Ishikawa (cell line): Measurements from ENCODE around the gene AREG.

ENCODE experiments used
- CEBPB ChIP-seq: IDR thresholded peaks from 2 replicates; pipeline ENCODE4 v1.6.1; 2012
- CREB1 ChIP-seq: IDR thresholded peaks from 2 replicates; pipeline ENCODE4 v1.6.1; 2012; ENCODE audit warnings: low read depth
- EGR1 ChIP-seq: IDR thresholded peaks from 2 replicates; pipeline ENCODE4 v1.6.1; 2012
- EP300 ChIP-seq: IDR thresholded peaks from 2 replicates; pipeline ENCODE4 v1.6.1; 2012; ENCODE audit warnings: borderline replicate concordance
- FOXM1 ChIP-seq: IDR thresholded peaks from 2 replicates; pipeline ENCODE4 v1.6.1; 2012; ENCODE audit warnings: low read depth, borderline replicate concordance
- NFIC ChIP-seq: IDR thresholded peaks from 2 replicates; pipeline ENCODE4 v1.6.1; 2012
- RAD21 ChIP-seq: IDR thresholded peaks from 2 replicates; pipeline ENCODE4 v1.6.1; 2012; ENCODE audit warnings: low read depth
- REST ChIP-seq: IDR thresholded peaks from 2 replicates; pipeline ENCODE4 v1.6.1; 2012; ENCODE audit warnings: low read depth, mild to moderate bottlenecking
- TAF1 ChIP-seq: IDR thresholded peaks from 2 replicates; pipeline ENCODE4 v1.6.1; 2012; ENCODE audit warnings: low read depth, mild to moderate bottlenecking
- TCF12 ChIP-seq: IDR thresholded peaks from 2 replicates; pipeline ENCODE4 v1.6.1; 2012; ENCODE audit warnings: low read depth
- TEAD4 ChIP-seq: IDR thresholded peaks from 2 replicates; pipeline ENCODE4 v1.6.1; 2012
- YY1 ChIP-seq: IDR thresholded peaks from 2 replicates; pipeline ENCODE4 v1.6.1; 2012; ENCODE audit warnings: low read depth
- ZBTB7A ChIP-seq: IDR thresholded peaks from 2 replicates; pipeline ENCODE4 v1.6.1; 2012; ENCODE audit warnings: low read depth
- TF ChIP-seq, protein P1 (sequence below): IDR thresholded peaks from 2 replicates; pipeline ENCODE4 v1.6.1; 2012
- TF ChIP-seq, protein P2 (sequence below): IDR thresholded peaks from 2 replicates; pipeline ENCODE4 v1.6.1; 2012

AREG gene

GRCh38 chr4:74471264-74471663 lies 26.3 kb downstream of the AREG start:
- TF ChIP-seq RAD21: no peak
- TF ChIP-seq EGR1: no peak
- TF ChIP-seq TEAD4: no peak
- no peak for TF ChIP-seq CREB1
- TF ChIP-seq, protein P1, sequence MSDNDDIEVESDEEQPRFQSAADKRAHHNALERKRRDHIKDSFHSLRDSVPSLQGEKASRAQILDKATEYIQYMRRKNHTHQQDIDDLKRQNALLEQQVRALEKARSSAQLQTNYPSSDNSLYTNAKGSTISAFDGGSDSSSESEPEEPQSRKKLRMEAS: no peak
- TF ChIP-seq YY1: no peak
- no peak for TF ChIP-seq CEBPB
- no peak for TF ChIP-seq NFIC
- no peak for TF ChIP-seq EP300
- TF ChIP-seq TCF12: no peak
- TF ChIP-seq TAF1: no peak
- TF ChIP-seq ZBTB7A: no peak
- TF ChIP-seq REST: no peak
- TF ChIP-seq, protein P2, sequence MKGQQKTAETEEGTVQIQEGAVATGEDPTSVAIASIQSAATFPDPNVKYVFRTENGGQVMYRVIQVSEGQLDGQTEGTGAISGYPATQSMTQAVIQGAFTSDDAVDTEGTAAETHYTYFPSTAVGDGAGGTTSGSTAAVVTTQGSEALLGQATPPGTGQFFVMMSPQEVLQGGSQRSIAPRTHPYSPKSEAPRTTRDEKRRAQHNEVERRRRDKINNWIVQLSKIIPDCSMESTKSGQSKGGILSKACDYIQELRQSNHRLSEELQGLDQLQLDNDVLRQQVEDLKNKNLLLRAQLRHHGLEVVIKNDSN: no peak
- TF ChIP-seq FOXM1: no peak

GRCh38 chr4:74473155-74473811 lies 28.3 kb downstream of the AREG start:
- TF ChIP-seq TEAD4: peak; percentile 36; the same call in 1 of the 2 replicates
- no peak for TF ChIP-seq TAF1
- TF ChIP-seq CREB1: no peak

GRCh38 chr4:74474345-74475090 lies 29.6 kb downstream of the AREG start:
- no peak for TF ChIP-seq RAD21

DNA sequence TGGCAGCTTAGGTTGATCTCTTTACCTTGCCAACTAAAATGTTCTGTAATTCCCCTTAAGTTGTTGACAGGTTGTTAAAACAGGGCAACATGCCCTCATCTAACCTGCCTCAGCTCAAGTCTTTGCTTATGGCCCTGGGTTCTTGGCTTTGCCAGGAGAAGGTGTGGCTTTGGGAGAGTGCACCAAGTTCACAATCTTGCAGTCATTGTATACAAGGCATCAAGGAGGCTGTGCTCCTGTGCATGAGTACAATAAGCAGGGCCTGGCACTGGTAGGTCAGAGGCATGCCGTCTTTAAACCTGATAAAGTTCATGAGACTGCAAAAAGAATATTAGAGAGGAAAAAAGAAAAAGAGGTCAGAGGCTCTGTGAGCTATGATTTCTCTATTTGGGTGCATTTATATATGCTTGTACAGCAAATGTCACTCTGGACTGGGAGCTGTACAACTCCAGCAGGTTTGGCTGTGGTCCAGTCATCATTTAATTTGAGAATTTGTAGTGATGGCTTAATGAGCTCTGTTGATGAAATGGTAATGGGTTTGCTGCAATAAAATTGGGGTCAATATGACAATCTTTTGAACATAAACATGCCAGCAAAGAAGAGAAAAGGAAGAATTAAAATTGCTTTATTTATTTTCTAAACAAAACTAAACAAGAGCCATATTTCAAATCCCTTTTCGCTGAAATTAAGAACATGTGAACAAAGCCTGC lies 30.3 kb downstream of the AREG start:
- TF ChIP-seq CEBPB: no peak

DNA sequence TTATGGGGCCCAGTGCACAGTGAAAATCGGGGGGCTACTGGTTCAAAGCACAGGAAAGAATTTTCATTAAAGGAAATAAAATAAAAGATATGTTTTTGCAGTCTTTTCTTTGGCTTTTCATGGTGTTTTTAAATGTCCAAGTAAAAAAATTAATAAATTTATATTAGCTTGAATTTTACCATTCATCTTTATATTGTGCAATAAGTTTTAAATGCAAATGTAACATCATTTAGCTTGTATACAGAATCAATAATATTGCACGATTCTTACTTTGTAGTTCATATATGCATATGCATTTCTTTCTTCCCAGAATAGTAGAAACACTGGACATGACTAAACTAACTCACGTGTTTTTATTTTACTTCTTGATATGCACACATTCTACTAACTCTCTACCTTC lies 31.0 kb downstream of the AREG start:
- no peak for TF ChIP-seq REST

DNA sequence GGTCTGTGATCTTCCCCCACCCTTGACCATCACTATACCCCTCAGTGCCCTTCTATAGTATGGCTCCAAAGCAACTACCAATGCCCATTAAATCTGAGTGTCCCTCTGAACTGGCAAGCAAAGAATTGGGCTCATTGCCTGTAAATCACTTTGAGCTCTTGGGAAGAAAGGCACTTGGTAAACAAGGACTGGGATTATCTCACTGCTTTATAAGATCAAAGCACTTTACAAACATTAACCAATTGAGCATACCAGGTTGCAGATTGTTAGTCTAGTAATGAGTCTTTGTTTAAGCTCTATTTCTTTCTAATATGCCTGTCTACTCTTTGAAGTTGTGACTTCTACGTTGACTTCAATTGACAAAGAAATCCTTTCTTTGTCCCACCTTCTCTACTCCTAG lies 34.1 kb downstream of the AREG start:
- TF ChIP-seq YY1: no peak
- no peak for TF ChIP-seq REST
- TF ChIP-seq RAD21: no peak
- no peak for TF ChIP-seq TEAD4
- TF ChIP-seq TCF12: no peak
- TF ChIP-seq, protein P2: no peak
- TF ChIP-seq EP300: no peak
- no peak for TF ChIP-seq TAF1
- no peak for TF ChIP-seq FOXM1
- TF ChIP-seq CEBPB: no peak
- TF ChIP-seq EGR1: no peak
